ENCODE measurements around the gene B3GNT9. TPM values are rescaled to one million over a fixed set of nuclear protein-coding genes. Genes with fewer than 3 reads are reported as not detected.

B3GNT9 gene
- total RNA-seq, 4 donors from 2014 or later: 17.4 to 26.1 (median 19.2) TPM

DNA sequence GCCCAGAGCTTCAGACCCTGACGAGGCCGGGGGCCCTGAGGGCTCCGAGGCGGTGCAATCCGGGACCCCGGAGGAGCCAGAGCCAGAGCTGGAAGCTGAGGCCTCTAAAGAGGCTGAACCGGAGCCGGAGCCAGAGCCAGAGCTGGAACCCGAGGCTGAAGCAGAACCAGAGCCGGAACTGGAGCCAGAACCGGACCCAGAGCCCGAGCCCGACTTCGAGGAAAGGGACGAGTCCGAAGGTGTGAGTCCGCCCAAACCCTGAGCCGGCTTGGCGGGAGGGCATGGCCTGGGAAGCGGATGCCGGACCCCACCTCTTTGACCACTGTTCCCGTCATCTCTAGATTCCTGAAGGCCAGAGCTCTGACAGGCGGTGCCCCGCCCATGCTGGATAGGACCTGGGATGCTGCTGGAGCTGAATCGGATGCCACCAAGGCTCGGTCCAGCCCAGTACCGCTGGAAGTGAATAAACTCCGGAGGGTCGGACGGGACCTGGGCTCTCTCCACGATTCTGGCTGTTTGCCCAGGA is 24.0 kb upstream of the B3GNT9 start:
- Histone ChIP-seq H3K36me3 (peaks cover 0 to 16% (median 9%) of the 10 kb centered on the region in 4 donors), H3K4me1 (peaks cover 50 to 96% (median 81%) of the 10 kb centered on the region in 4 donors), H3K9me3 (no peaks in the 10 kb centered on the region), H3K27ac (replicated peaks in 1 of 4) (peak overlapping the region; percentile 89 to 97 (median 95)), H3K4me3 (peak overlapping the region; percentile 56 to 66 (median 57)), H3K27me3 (no peaks in the 10 kb centered on the region)
- intact Hi-C loops (cut with DNase I): no loop called here
- TF ChIP-seq EP300 (IDR thresholded peaks at IDR 0.05): no peak
- WGBS: 40% methylated on average over 4 of the region's 31 CpGs
- DNase-seq (ENCODE audit: extremely low spot score): no peak

DNA sequence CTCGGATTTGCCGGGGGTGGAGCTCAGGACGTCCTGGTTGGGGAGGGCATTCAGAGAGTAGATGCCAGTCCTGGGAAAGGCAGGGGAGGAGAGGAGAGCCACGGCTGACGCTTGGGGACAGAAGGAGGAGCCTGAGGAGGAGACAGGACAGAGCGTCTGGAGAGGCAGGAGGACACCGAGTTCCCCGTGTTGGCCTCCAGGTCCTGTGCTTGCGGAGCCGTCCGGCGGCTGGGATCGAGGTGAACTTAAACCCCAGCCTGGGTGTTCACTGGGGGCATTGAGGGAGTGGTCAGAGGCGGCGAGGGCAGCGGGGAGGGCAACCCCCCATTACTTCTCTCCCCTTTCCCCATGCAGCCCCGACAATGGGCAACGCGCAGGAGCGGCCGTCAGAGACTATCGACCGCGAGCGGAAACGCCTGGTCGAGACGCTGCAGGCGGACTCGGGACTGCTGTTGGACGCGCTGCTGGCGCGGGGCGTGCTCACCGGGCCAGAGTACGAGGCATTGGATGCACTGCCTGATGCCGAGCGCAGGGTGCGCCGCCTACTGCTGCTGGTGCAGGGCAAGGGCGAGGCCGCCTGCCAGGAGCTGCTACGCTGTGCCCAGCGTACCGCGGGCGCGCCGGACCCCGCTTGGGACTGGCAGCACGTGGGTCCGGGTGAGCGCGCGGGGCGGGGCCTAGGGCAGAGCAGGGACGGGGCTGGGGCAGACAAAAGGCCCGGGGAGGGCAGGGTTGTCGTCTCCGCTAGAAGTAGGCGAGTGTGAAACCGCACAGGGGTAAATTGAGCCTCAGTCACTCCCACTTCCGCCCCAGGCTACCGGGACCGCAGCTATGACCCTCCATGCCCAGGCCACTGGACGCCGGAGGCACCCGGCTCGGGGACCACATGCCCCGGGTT is 23.3 kb upstream of the B3GNT9 start:
- WGBS: 3% methylated on average over 45 of the region's 71 CpGs
- Histone ChIP-seq H3K4me1 (peaks cover 57 to 96% (median 85%) of the 10 kb centered on the region in 4 donors), H3K9me3 (no peaks in the 10 kb centered on the region)

DNA sequence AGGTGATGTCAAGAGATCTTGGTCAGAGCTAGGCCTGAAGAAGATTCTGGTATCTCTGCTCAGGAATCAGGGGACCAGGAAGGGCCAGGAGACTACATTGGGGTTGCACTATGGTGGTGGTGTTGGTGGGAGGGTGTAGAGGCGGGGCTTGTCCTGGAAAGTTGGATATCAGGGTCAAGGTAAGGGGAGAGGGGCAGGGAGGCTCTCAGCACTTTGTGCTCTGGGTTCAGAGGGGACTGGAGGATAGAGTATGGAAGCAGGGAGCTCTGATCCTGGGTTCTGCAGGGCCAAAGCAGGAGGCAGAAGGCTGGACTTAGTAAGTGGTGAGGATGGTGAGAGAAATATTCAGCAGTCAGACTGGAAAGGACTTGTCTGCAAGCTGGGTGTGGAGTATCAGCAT is 22.5 kb upstream of the B3GNT9 start:
- Histone ChIP-seq H3K27ac (replicated peaks in 1 of 4) (peak overlapping the region; percentile 89 to 97 (median 95)), H3K36me3 (peaks cover 0 to 16% (median 9%) of the 10 kb centered on the region in 4 donors), H3K27me3 (no peaks in the 10 kb centered on the region), H3K4me3 (peak overlapping the region; percentile 56 to 66 (median 57)), H3K4me1 (peaks cover 56 to 96% (median 85%) of the 10 kb centered on the region in 4 donors), H3K9me3 (no peaks in the 10 kb centered on the region)
- TF ChIP-seq POLR2AphosphoS5 (IDR thresholded peaks at IDR 0.05) (no peak), EP300 (IDR thresholded peaks at IDR 0.05) (no peak), POLR2A (IDR thresholded peaks at IDR 0.05; ENCODE audit: low read depth) (no peak)
- TF ChIP-seq, protein P1, sequence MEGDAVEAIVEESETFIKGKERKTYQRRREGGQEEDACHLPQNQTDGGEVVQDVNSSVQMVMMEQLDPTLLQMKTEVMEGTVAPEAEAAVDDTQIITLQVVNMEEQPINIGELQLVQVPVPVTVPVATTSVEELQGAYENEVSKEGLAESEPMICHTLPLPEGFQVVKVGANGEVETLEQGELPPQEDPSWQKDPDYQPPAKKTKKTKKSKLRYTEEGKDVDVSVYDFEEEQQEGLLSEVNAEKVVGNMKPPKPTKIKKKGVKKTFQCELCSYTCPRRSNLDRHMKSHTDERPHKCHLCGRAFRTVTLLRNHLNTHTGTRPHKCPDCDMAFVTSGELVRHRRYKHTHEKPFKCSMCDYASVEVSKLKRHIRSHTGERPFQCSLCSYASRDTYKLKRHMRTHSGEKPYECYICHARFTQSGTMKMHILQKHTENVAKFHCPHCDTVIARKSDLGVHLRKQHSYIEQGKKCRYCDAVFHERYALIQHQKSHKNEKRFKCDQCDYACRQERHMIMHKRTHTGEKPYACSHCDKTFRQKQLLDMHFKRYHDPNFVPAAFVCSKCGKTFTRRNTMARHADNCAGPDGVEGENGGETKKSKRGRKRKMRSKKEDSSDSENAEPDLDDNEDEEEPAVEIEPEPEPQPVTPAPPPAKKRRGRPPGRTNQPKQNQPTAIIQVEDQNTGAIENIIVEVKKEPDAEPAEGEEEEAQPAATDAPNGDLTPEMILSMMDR (IDR thresholded peaks at IDR 0.05): no peak
- intact Hi-C loops (cut with DNase I): no loop called here
- DNase-seq (ENCODE audit: extremely low spot score): no peak
- 95% methylated on average over 1 of the region's 1 CpG for WGBS

More for the DNA sequence above, 23.3 kb upstream of the B3GNT9 start:
- Histone ChIP-seq H3K4me3 (peak overlapping the region; percentile 56 to 66 (median 57)), H3K36me3 (peaks cover 0 to 16% (median 9%) of the 10 kb centered on the region in 4 donors), H3K27ac (replicated peaks in 1 of 4) (peak overlapping the region; percentile 89 to 97 (median 95)), H3K27me3 (no peaks in the 10 kb centered on the region)
- TF ChIP-seq EP300 (IDR thresholded peaks at IDR 0.05): peak; percentile 55
- TF ChIP-seq POLR2AphosphoS5 (IDR thresholded peaks at IDR 0.05): peak; percentile 81 to 94
- TF ChIP-seq POLR2A (IDR thresholded peaks at IDR 0.05; ENCODE audit: low read depth): peak; percentile 39
- TF ChIP-seq, protein P1 (IDR thresholded peaks at IDR 0.05): peak; percentile 38 to 45 (median 42)
- DNase-seq (ENCODE audit: extremely low spot score): peak; percentile 94
- intact Hi-C loops (cut with DNase I): no loop called here

GRCh38 chr16:67170949-67171649 is 20.3 kb upstream of the B3GNT9 start:
- Histone ChIP-seq H3K4me3 (peak overlapping the region; percentile 58 to 64 (median 60)), H3K4me1 (peaks cover 49 to 98% (median 85%) of the 10 kb centered on the region in 4 donors), H3K27ac (replicated peaks in 1 of 4) (peak overlapping the region; percentile 89 to 97 (median 95)), H3K27me3 (peaks cover 0 to under 1% (median 0%) of the 10 kb centered on the region in 4 donors), H3K36me3 (peaks cover 0 to 16% (median 14%) of the 10 kb centered on the region in 4 donors), H3K9me3 (no peaks in the 10 kb centered on the region)
- intact Hi-C loops (cut with DNase I): no loop called here
- TF ChIP-seq POLR2A (IDR thresholded peaks at IDR 0.05; ENCODE audit: low read depth): no peak
- no peak for TF ChIP-seq POLR2AphosphoS5 (IDR thresholded peaks at IDR 0.05)
- TF ChIP-seq EP300 (IDR thresholded peaks at IDR 0.05): no peak
- TF ChIP-seq, protein P1 (IDR thresholded peaks at IDR 0.05): peak in 1 of 3 experiments; percentile 3
- DNase-seq (ENCODE audit: extremely low spot score): no peak
- WGBS: 41% methylated on average over 14 of the region's 14 CpGs
